ENCODE measurements around the gene ARHGAP30.

GRCh38 chr1:161054805-161055204 lies 14.9 kb downstream of the ARHGAP30 start:
- TF ChIP-seq POLR2AphosphoS5 (IDR thresholded peaks at IDR 0.05; ENCODE audit: low read depth, low read length) (no peak), POLR2A (IDR thresholded peaks at IDR 0.05; ENCODE audit: low read depth, low read length) (no peak), TAF1 (IDR thresholded peaks at IDR 0.05; ENCODE audit: borderline replicate concordance, low read depth, low read length) (no peak)

Measured in GM12892 (cell line).